WTC11 (cell line): ENCODE measurements around the gene METRN. TPM values are rescaled to one million over a fixed set of nuclear protein-coding genes. Genes with fewer than 3 reads are reported as not detected.

Experiments used
- ATAC-seq: fragments of 200-7000 bp; cut with Tn5 transposase; 2 replicates; pipeline ENCODE4 v1.10.0; 2021; ENCODE audit warnings: mild to moderate bottlenecking, moderate library complexity
- CTCF ChIA-PET: fragments of 300-600 bp; sonication (Branson Sonifier 250); formaldehyde crosslinking; loops from one replicate; lab custom pipeline; 2021; ENCODE audit warnings: antibody characterized with exemption; lab: Charles Lee
- POLR2A ChIA-PET: fragments of 350-600 bp; sonication (Branson Sonifier 250); formaldehyde crosslinking; loops from one replicate; lab custom pipeline; 2021; ENCODE audit warnings: antibody characterized with exemption; lab: Charles Lee
- DNase-seq: peaks from one replicate; pipeline ENCODE4 v3.0.0; 2021; ENCODE audit warnings: low spot score
- H3K27ac Mint-ChIP-seq: 2 replicates; pipeline ENCODE4 v1.8.0; 2021; ENCODE audit warnings: mixed read lengths
- H3K27me3 Mint-ChIP-seq: 2 replicates; pipeline ENCODE4 v1.8.0; 2021; ENCODE audit warnings: low read depth, mild to moderate bottlenecking, moderate library complexity, mixed read lengths
- H3K36me3 Mint-ChIP-seq: 2 replicates; pipeline ENCODE4 v1.8.0; 2021; ENCODE audit warnings: mixed read lengths
- H3K4me1 Mint-ChIP-seq: 2 replicates; pipeline ENCODE4 v1.8.0; 2022; ENCODE audit warnings: mixed read lengths
- H3K4me3 Mint-ChIP-seq: 2 replicates; pipeline ENCODE4 v1.8.0; 2021; ENCODE audit warnings: mild to moderate bottlenecking, moderate library complexity, mixed read lengths
- H3K9me3 Mint-ChIP-seq: 2 replicates; pipeline ENCODE4 v1.8.0; 2021; ENCODE audit warnings: mixed read lengths
- ESRRA ChIP-seq: sonication (generic); formaldehyde crosslinking; IDR thresholded peaks from 2 replicates; pipeline ENCODE4 v1.8.1; 2022; ENCODE audit warnings: mild to moderate bottlenecking, missing genetic modification reagents, borderline replicate concordance
- GRHL2 ChIP-seq: fragments of 250-450 bp; sonication (Bioruptor Pico); IDR thresholded peaks from 2 replicates; pipeline ENCODE4 v1.8.0; 2022; ENCODE audit warnings: mild to moderate bottlenecking, moderate library complexity; ENCODE audit not compliant: insufficient replicate concordance, severe bottlenecking
- NFYB ChIP-seq: sonication (generic); formaldehyde crosslinking; conservative IDR thresholded peaks from 2 replicates; pipeline ENCODE4 v1.8.0; 2022; ENCODE audit warnings: low read depth, missing genetic modification reagents
- NR2C2 ChIP-seq: sonication (generic); formaldehyde crosslinking; IDR thresholded peaks from 2 replicates; pipeline ENCODE4 v1.8.0; 2022; ENCODE audit warnings: mild to moderate bottlenecking, missing genetic modification reagents
- OVOL2 ChIP-seq: fragments of 250-450 bp; sonication (Bioruptor Pico); IDR thresholded peaks from 2 replicates; pipeline ENCODE4 v1.9.0; 2021; ENCODE audit warnings: mild to moderate bottlenecking, borderline replicate concordance
- PRRX2 ChIP-seq: fragments of 250-450 bp; sonication (Bioruptor Pico); IDR thresholded peaks from 2 replicates; pipeline ENCODE4 v1.8.0; 2021; ENCODE audit warnings: mild to moderate bottlenecking
- SOX15 ChIP-seq: fragments of 250-450 bp; sonication (Bioruptor Pico); IDR thresholded peaks from 2 replicates; pipeline ENCODE4 v1.9.0; 2021; ENCODE audit warnings: mild to moderate bottlenecking
- SP1 ChIP-seq: sonication (generic); formaldehyde crosslinking; conservative IDR thresholded peaks from 2 replicates; pipeline ENCODE4 v1.8.1; 2022; ENCODE audit warnings: missing genetic modification reagents
- ZNF232 ChIP-seq: sonication (generic); formaldehyde crosslinking; IDR thresholded peaks from 2 replicates; pipeline ENCODE4 v1.8.0; 2022; ENCODE audit warnings: mild to moderate bottlenecking, missing genetic modification reagents
- ZNF263 ChIP-seq: sonication (generic); formaldehyde crosslinking; IDR thresholded peaks from 2 replicates; pipeline ENCODE4 v1.8.1; 2022; ENCODE audit warnings: low read depth, mild to moderate bottlenecking, moderate library complexity, missing genetic modification reagents
- ZNF396 ChIP-seq: fragments of 250-450 bp; sonication (Bioruptor Pico); IDR thresholded peaks from 2 replicates; pipeline ENCODE4 v1.8.0; 2021; ENCODE audit warnings: mild to moderate bottlenecking, moderate library complexity, borderline replicate concordance
- ZNF416 ChIP-seq: fragments of 250-450 bp; sonication (Bioruptor Pico); IDR thresholded peaks from 2 replicates; pipeline ENCODE4 v1.9.0; 2021; ENCODE audit warnings: mild to moderate bottlenecking, inconsistent platforms
- total RNA-seq: library from RNA; stranded (reverse); gene quantifications from 3 replicates; pipeline ENCODE4 v1.2.3, GENCODE V29; 2021
- TF ChIP-seq, protein P1 (sequence below): sonication (generic); formaldehyde crosslinking; IDR thresholded peaks from 2 replicates; pipeline ENCODE4 v1.8.1; 2023; ENCODE audit warnings: mild to moderate bottlenecking, missing genetic modification reagents
- TF ChIP-seq, protein P2 (sequence below): sonication (generic); formaldehyde crosslinking; IDR thresholded peaks from 2 replicates; pipeline ENCODE4 v1.8.1; 2023; ENCODE audit warnings: mild to moderate bottlenecking, moderate library complexity, missing genetic modification reagents
- TF ChIP-seq, protein P3 (sequence below): fragments of 250-450 bp; sonication (Bioruptor Pico); IDR thresholded peaks from 2 replicates; pipeline ENCODE4 v1.8.0; 2021; ENCODE audit warnings: mild to moderate bottlenecking
- TF ChIP-seq, protein P4 (sequence below): sonication (generic); formaldehyde crosslinking; conservative IDR thresholded peaks from 2 replicates; pipeline ENCODE4 v1.8.1; 2023; ENCODE audit warnings: mild to moderate bottlenecking, low read depth, missing genetic modification reagents, moderate library complexity
- TF ChIP-seq, protein P5 (sequence below): sonication (generic); formaldehyde crosslinking; IDR thresholded peaks from 2 replicates; pipeline ENCODE4 v1.8.1; 2023; ENCODE audit warnings: mild to moderate bottlenecking, missing genetic modification reagents
- TF ChIP-seq, protein P6 (sequence below): sonication (generic); formaldehyde crosslinking; IDR thresholded peaks from 2 replicates; pipeline ENCODE4 v1.8.1; 2022; ENCODE audit warnings: missing genetic modification reagents, borderline replicate concordance
- TF ChIP-seq, protein P7 (sequence below): sonication (generic); formaldehyde crosslinking; IDR thresholded peaks from 2 replicates; pipeline ENCODE4 v1.8.1; 2022; ENCODE audit warnings: low read depth, missing genetic modification reagents, borderline replicate concordance

The METRN gene
- total RNA-seq, 1 experiment from 2014 or later = 30.9 TPM

DNA sequence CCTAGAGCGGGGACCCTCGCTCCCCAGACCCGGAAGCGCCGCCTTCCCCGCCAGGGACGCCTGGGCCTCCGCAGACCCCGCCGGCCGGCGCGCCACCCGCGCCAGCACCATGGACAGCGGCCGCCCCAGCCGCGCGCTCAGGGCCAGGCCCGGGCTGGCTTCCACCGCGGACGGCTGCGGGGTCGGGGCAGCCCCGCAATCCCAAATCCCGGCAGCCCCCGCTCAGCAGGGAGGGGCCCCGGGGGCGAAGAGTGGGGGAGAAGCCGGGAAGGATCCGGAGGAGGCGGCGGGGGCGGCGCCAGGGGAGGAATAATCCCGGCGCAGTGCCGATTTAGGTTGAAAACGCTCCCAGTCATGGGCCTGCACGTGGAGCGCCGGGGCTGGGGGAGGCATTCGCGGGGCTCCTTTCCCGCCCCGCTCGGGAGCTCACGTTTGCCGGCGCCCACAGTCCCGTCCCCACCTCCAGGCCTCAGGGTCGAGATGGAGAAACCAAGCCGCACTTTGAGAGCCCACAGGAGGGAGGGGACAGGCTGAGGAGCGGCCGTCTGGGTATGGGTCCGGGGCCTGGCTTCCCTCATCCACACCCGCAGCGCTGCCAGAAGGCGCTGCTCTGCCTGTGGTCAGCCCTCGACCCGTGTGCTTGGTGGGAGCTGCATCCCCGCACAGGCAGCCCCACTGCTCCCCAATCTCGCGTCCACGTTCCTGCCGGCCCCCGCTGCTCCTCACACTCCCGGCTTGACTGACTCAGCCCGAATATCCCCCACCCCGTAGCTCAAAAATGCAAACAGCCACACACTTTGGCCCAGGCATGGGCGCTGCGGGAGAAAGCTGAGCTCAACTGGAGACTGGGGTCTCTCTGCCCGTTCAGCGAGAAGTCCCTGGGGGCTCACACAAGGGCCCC is 14.0 kb upstream of the METRN start (continued):
- TF ChIP-seq, protein P1, sequence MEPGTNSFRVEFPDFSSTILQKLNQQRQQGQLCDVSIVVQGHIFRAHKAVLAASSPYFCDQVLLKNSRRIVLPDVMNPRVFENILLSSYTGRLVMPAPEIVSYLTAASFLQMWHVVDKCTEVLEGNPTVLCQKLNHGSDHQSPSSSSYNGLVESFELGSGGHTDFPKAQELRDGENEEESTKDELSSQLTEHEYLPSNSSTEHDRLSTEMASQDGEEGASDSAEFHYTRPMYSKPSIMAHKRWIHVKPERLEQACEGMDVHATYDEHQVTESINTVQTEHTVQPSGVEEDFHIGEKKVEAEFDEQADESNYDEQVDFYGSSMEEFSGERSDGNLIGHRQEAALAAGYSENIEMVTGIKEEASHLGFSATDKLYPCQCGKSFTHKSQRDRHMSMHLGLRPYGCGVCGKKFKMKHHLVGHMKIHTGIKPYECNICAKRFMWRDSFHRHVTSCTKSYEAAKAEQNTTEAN = peak; percentile 63; the same call in 1 of the 2 replicates
- TF ChIP-seq, all 79 proteins: peak for 41

DNA sequence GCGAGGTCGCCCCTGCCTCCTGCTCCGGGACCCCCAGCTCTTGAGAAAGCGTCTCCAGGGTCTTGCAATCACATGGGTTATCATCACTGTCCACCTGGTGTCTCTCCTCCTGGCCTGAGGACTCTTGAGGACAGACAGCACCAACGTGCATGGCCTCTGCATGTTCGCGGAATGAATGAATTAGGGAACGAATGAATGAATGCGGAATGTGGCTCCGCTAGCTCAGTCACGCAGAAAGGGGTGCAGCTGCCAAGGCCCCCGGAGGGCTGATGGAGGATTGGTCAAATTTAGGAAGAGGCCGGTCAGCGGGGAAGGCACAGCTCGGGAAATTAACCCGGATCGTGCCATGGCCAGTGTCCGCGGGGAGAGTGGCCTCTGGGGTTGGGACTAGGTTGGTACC is 12.6 kb upstream of the METRN start:
- Mint-ChIP-seq H3K36me3 (no peaks in the 10 kb centered on the region), H3K4me3 (no peak overlapping the region), H3K27me3 (peaks cover 87% of the 10 kb centered on the region), H3K27ac (no peak overlapping the region)
- ATAC-seq = no peak
- TF ChIP-seq, protein P2, sequence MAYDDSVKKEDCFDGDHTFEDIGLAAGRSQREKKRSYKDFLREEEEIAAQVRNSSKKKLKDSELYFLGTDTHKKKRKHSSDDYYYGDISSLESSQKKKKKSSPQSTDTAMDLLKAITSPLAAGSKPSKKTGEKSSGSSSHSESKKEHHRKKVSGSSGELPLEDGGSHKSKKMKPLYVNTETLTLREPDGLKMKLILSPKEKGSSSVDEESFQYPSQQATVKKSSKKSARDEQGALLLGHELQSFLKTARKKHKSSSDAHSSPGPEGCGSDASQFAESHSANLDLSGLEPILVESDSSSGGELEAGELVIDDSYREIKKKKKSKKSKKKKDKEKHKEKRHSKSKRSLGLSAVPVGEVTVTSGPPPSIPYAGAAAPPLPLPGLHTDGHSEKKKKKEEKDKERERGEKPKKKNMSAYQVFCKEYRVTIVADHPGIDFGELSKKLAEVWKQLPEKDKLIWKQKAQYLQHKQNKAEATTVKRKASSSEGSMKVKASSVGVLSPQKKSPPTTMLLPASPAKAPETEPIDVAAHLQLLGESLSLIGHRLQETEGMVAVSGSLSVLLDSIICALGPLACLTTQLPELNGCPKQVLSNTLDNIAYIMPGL (CRISPR knock-in tag) = no peak
- TF ChIP-seq SP1 (CRISPR knock-in tag) = no peak
- TF ChIP-seq OVOL2 (CRISPR knock-in tag) = no peak
- TF ChIP-seq, protein P3, sequence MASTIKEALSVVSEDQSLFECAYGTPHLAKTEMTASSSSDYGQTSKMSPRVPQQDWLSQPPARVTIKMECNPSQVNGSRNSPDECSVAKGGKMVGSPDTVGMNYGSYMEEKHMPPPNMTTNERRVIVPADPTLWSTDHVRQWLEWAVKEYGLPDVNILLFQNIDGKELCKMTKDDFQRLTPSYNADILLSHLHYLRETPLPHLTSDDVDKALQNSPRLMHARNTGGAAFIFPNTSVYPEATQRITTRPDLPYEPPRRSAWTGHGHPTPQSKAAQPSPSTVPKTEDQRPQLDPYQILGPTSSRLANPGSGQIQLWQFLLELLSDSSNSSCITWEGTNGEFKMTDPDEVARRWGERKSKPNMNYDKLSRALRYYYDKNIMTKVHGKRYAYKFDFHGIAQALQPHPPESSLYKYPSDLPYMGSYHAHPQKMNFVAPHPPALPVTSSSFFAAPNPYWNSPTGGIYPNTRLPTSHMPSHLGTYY (CRISPR knock-in tag) = no peak
- TF ChIP-seq, protein P4, sequence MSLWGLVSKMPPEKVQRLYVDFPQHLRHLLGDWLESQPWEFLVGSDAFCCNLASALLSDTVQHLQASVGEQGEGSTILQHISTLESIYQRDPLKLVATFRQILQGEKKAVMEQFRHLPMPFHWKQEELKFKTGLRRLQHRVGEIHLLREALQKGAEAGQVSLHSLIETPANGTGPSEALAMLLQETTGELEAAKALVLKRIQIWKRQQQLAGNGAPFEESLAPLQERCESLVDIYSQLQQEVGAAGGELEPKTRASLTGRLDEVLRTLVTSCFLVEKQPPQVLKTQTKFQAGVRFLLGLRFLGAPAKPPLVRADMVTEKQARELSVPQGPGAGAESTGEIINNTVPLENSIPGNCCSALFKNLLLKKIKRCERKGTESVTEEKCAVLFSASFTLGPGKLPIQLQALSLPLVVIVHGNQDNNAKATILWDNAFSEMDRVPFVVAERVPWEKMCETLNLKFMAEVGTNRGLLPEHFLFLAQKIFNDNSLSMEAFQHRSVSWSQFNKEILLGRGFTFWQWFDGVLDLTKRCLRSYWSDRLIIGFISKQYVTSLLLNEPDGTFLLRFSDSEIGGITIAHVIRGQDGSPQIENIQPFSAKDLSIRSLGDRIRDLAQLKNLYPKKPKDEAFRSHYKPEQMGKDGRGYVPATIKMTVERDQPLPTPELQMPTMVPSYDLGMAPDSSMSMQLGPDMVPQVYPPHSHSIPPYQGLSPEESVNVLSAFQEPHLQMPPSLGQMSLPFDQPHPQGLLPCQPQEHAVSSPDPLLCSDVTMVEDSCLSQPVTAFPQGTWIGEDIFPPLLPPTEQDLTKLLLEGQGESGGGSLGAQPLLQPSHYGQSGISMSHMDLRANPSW (CRISPR knock-in tag) = no peak
- TF ChIP-seq, protein P5, sequence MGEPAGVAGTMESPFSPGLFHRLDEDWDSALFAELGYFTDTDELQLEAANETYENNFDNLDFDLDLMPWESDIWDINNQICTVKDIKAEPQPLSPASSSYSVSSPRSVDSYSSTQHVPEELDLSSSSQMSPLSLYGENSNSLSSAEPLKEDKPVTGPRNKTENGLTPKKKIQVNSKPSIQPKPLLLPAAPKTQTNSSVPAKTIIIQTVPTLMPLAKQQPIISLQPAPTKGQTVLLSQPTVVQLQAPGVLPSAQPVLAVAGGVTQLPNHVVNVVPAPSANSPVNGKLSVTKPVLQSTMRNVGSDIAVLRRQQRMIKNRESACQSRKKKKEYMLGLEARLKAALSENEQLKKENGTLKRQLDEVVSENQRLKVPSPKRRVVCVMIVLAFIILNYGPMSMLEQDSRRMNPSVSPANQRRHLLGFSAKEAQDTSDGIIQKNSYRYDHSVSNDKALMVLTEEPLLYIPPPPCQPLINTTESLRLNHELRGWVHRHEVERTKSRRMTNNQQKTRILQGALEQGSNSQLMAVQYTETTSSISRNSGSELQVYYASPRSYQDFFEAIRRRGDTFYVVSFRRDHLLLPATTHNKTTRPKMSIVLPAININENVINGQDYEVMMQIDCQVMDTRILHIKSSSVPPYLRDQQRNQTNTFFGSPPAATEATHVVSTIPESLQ (CRISPR knock-in tag) = no peak
- TF ChIP-seq ESRRA (CRISPR knock-in tag) = no peak
- TF ChIP-seq, protein P6, sequence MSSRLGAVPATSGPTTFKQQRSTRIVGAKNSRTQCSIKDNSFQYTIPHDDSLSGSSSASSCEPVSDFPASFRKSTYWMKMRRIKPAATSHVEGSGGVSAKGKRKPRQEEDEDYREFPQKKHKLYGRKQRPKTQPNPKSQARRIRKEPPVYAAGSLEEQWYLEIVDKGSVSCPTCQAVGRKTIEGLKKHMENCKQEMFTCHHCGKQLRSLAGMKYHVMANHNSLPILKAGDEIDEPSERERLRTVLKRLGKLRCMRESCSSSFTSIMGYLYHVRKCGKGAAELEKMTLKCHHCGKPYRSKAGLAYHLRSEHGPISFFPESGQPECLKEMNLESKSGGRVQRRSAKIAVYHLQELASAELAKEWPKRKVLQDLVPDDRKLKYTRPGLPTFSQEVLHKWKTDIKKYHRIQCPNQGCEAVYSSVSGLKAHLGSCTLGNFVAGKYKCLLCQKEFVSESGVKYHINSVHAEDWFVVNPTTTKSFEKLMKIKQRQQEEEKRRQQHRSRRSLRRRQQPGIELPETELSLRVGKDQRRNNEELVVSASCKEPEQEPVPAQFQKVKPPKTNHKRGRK = no peak
- no peak for TF ChIP-seq ZNF232 (CRISPR knock-in tag)
- TF ChIP-seq GRHL2 = no peak
- TF ChIP-seq PRRX2 (CRISPR knock-in tag) = no peak
- TF ChIP-seq, protein P7, sequence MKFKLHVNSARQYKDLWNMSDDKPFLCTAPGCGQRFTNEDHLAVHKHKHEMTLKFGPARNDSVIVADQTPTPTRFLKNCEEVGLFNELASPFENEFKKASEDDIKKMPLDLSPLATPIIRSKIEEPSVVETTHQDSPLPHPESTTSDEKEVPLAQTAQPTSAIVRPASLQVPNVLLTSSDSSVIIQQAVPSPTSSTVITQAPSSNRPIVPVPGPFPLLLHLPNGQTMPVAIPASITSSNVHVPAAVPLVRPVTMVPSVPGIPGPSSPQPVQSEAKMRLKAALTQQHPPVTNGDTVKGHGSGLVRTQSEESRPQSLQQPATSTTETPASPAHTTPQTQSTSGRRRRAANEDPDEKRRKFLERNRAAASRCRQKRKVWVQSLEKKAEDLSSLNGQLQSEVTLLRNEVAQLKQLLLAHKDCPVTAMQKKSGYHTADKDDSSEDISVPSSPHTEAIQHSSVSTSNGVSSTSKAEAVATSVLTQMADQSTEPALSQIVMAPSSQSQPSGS (CRISPR knock-in tag) = no peak
- no peak for TF ChIP-seq SOX15 (CRISPR knock-in tag)
- TF ChIP-seq NFYB (CRISPR knock-in tag) = no peak
- TF ChIP-seq NR2C2 (CRISPR knock-in tag) = no peak
- no peak for TF ChIP-seq ZNF396
- TF ChIP-seq ZNF416 (CRISPR knock-in tag) = no peak
- TF ChIP-seq ZNF263 (CRISPR knock-in tag) = no peak
- TF ChIP-seq, all 79 proteins: peak for 0
- H3K4me1 Mint-ChIP-seq = no peaks in the 10 kb centered on the region
- CTCF ChIA-PET = interaction anchor here (0.6 to 4.5 kb wide), 9 partner anchors 10 to 401 kb away, joined by 3 to 25 read pairs (median 5); partner anchors contain the start of genes ANTKMT, JMJD8 and METRN
- POLR2A ChIA-PET = no interaction called here
- no peaks in the 10 kb centered on the region for H3K9me3 Mint-ChIP-seq
- DNase-seq = no peak
